Breast epithelium (tissue), 3 donors: ENCODE measurements around the gene MACROH2A2.

Experiments used
- CTCF ChIP-seq, 3 donors: fragments of 450-650 bp; IDR thresholded peaks; one replicate each; pipeline ENCODE4 v1.5.1; 2016 to 2017; ENCODE audit warnings: antibody characterized with exemption in 3 of 3, mild to moderate bottlenecking in 3 of 3, moderate library complexity in 3 of 3
- POLR2A ChIP-seq: fragments of 450-650 bp; IDR thresholded peaks from one replicate; pipeline ENCODE4 v1.6.1; 2016; ENCODE audit warnings: antibody characterized with exemption, mild to moderate bottlenecking, moderate library complexity

GRCh38 chr10:70096016-70096704 lies 43.5 kb downstream of the MACROH2A2 start:
- TF ChIP-seq CTCF (IDR thresholded peaks at IDR 0.05) = no peak
- no peak for TF ChIP-seq POLR2A
